GM18517 (cell line): ENCODE measurements around the gene ATP1A1.

Experiments used
- ATAC-seq: cut with Tn5 transposase; IDR thresholded peaks from one replicate; pipeline ENCODE4 v1.9.1; 2021; ENCODE audit warnings: mild to moderate bottlenecking, moderate library complexity; ENCODE audit not compliant: unreplicated experiment

Gene ATP1A1

GRCh38 chr1:116433275-116434257, 60.5 kb downstream of the ATP1A1 start:
- ATAC-seq, result no peak

GRCh38 chr1:116434849-116435248, 61.8 kb downstream of the ATP1A1 start:
- no peak for ATAC-seq

GRCh38 chr1:116435806-116436610, 63.0 kb downstream of the ATP1A1 start:
- no peak for ATAC-seq

DNA sequence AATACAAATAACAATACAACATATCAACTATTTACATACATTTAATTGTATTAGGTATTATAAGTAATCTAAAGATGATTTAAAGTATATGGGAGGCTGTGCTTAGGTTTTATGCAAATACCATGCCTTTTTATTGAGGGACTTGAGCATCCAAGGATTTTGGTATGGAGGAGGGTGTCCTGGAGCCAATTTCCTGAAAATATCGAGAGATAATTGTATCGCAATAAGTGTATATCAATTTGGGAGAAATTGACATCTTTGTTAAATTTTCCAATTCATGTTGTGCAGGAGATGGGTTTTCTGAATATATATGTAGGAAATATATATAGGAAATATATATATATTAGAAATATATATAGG, 63.5 kb downstream of the ATP1A1 start:
- no peak for ATAC-seq

DNA sequence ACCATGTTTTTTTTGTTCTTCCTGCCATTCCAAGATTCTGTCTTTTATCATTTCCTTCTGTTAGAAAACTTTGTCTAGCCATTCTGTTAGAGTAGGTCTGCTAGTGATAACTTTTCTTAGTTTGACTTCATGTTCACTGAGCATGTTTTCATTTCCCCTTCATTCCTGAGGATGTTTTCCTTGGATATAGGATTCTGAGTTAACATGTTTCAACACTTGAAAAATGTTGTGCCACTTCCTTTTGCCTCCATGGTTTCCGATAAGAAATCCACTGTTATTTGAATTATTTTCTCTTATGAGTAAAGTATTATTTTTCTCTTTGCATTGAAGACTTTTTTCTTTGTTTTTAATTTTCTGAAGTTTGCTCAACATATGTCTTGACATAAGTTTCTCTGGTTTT, 66.7 kb downstream of the ATP1A1 start:
- ATAC-seq, result no peak

DNA sequence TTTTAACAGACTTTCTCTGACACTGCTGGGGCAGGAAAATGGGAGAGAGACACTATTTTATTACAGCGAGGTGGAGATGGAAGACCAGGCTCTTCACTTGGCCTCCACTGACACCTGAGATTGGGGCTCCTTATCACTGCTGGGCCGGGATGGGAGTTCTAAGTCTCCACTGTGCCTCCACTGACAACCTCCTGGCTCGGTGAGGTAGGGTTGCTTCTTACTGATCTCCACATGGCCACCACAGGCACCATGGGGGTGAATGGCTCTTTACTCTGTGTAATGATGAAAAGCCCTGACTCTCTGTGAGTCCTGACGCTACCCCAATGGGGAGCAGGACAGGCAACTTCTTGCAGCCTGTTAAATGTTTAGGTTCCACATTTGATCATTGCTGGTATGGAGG, 67.7 kb downstream of the ATP1A1 start:
- ATAC-seq, result no peak

GRCh38 chr1:116445534-116445933, 72.5 kb downstream of the ATP1A1 start:
- no peak for ATAC-seq

- no peak for ATAC-seq
Observed at GRCh38 chr1:116446686-116447085, 73.6 kb downstream of the ATP1A1 start.

GRCh38 chr1:116448785-116449385, 75.8 kb downstream of the ATP1A1 start:
- ATAC-seq, result no peak

- ATAC-seq, result no peak
Observed at GRCh38 chr1:116449578-116449977, 76.5 kb downstream of the ATP1A1 start.

DNA sequence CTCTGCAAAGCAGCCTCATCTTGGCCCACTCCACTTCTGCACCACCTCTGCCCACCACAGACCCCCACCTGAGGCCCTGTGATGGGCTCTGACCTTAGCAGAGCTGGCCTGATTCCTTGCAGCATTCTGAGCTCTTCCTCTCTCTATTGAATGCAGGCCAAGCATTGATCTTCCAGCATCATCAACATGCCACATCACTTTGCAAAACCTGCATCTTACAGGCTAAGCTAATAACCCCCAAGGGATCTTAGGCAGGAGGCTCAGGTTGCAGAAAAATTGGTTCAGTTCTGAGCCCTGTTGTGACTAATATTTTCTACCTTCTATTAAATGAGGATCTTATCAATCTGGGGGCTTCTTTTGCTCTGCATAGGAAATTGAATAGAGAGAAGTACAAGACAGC, 78.7 kb downstream of the ATP1A1 start:
- ATAC-seq, result no peak

- ATAC-seq, result no peak
Observed at GRCh38 chr1:116453481-116453880, 80.4 kb downstream of the ATP1A1 start.

DNA sequence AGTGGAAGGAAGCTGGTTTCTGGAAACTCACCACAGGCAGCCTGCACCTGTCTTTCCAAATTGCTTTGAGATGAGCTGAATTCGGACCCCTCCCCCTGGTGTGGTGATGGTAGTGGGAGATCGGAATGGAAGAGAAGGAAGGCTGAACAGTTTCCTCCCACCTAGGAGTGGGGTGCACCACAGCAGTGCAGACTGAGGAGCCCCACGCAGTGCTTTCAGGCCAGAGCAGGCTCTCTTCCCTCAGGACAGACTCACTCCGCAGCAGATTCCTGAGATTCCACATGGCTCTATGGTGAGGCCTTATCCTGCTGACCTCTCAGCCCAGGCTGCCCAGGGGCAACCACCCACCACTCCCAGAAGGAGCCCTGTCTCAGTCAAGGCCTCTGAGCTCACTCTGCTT, 80.9 kb downstream of the ATP1A1 start:
- no peak for ATAC-seq
